Measurements from ENCODE around the gene GORAB. TPM values are rescaled to one million over a fixed set of nuclear protein-coding genes. Genes with fewer than 3 reads are reported as not detected.

The GORAB gene
- total RNA-seq, 1 donor from 2014 or later, result 4.9 TPM

DNA sequence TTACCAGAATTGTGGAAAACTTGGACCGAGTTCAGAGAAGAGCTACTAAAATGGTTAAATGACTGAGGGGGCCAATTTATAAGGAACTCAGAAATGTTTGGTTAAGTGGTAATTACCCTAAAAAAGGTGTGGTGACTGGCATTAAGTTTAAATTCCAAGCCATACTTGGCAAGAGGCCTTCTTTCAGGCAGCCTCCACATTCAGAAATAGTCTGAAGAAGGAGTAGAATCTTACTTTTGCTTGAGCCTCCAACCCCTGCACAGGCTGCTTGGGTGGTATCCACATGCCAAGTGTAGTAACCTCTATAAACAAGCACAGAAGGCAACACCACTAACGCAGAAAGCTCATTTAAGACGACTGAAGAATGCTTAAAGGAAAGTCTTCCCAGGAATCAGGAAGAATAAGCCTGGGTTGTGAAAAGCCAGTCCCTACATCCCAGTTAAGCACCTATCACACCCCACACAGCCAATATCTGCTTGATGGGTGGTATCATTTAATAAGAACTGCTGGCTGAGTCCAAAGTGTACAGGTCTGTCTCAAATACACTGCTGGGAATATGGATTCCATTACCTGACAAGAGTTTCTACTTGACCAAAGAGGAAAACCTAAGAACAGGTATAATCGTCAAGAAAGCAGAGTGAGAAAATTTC lies 13.7 kb upstream of the GORAB start:
- no peak for DNase-seq (ENCODE audit: low spot score in 2 of 2)
- TF ChIP-seq, protein P1, sequence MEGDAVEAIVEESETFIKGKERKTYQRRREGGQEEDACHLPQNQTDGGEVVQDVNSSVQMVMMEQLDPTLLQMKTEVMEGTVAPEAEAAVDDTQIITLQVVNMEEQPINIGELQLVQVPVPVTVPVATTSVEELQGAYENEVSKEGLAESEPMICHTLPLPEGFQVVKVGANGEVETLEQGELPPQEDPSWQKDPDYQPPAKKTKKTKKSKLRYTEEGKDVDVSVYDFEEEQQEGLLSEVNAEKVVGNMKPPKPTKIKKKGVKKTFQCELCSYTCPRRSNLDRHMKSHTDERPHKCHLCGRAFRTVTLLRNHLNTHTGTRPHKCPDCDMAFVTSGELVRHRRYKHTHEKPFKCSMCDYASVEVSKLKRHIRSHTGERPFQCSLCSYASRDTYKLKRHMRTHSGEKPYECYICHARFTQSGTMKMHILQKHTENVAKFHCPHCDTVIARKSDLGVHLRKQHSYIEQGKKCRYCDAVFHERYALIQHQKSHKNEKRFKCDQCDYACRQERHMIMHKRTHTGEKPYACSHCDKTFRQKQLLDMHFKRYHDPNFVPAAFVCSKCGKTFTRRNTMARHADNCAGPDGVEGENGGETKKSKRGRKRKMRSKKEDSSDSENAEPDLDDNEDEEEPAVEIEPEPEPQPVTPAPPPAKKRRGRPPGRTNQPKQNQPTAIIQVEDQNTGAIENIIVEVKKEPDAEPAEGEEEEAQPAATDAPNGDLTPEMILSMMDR (IDR thresholded peaks at IDR 0.05), result no peak
- Histone ChIP-seq H3K36me3 (no peaks in the 10 kb centered on the region), H3K27me3 (no peaks in the 10 kb centered on the region), H3K9me3 (no peaks in the 10 kb centered on the region), H3K4me1 (peaks cover 0 to 3% of the 10 kb centered on the region in 2 donors), H3K27ac (no peak overlapping the region), H3K4me3 (no peak overlapping the region)
- intact Hi-C loops (cut with DNase I), result no loop called here

DNA sequence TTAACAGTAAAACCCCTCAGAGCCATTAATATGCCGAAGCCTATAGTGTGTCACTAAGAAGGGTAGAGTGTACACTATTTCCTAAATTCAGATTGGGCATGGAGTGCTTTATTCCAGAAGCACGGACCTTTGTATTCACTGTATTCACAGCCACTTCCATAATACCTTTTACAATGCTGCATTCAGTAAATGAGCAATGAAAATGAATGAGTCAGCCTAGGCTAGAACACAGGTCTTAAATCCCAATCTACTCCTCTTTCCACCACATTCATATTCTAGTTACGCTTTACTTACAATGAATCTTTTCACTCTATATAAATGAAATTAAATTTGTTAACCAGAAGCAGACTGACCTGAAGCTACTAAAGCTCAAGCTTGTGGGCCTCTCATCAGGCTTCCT lies 13.0 kb upstream of the GORAB start:
- no peaks in the 10 kb centered on the region for H3K27me3 ChIP-seq
- intact Hi-C loops (cut with DNase I), result no loop called here
- no peak overlapping the region for H3K4me3 ChIP-seq
- H3K9me3 ChIP-seq, result no peaks in the 10 kb centered on the region
- no peak overlapping the region for H3K27ac ChIP-seq
- no peak for DNase-seq (ENCODE audit: low spot score in 2 of 2)
- TF ChIP-seq, protein P1 (IDR thresholded peaks at IDR 0.05), result no peak
- H3K36me3 ChIP-seq, result no peaks in the 10 kb centered on the region
- peaks cover 0 to 3% of the 10 kb centered on the region in 2 donors for H3K4me1 ChIP-seq

DNA sequence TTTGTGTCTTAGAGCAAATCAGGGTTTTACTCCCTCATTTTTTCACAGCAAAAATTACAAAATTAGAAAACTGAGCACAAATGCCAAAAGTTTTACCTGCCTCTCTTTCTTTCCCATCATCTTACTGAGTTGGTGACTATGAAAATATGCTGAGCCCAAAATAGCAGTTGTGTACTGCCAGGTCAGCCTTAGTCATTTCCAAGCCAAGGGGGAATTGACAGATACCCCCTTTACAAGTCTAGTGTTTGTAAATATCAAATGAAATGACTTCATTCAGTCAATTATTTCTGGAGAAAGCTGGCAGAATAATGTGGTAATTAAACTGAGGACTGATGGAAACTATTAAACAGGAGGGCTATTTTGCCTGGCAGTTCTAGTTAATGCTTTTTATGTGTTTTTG lies 11.4 kb upstream of the GORAB start:
- Histone ChIP-seq H3K9me3 (no peaks in the 10 kb centered on the region), H3K27ac (no peak overlapping the region), H3K4me1 (peaks cover 0 to 3% of the 10 kb centered on the region in 2 donors), H3K4me3 (no peak overlapping the region), H3K36me3 (no peaks in the 10 kb centered on the region), H3K27me3 (no peaks in the 10 kb centered on the region)
- DNase-seq (ENCODE audit: low spot score in 2 of 2), result no peak
- intact Hi-C loops (cut with DNase I), result no loop called here
- TF ChIP-seq, protein P1 (IDR thresholded peaks at IDR 0.05), result no peak

DNA sequence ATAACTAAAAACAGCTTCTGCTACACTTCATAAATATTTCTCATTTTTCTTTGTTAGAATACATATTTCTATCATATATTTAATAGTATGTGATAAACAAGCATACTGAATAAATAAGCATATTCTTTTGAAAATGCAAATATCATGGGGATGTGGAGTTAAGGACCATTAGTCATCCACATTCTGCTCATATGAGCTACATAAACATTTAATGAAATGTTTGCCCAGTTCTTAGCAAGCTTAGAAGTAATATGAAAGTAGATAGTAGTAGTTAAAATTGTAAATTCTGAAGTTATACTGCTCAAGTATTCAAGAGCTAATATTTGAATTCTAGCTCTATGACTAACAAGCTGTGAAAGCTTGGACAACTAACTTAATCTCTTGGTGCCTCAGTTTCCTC lies 10.1 kb upstream of the GORAB start:
- no peak for DNase-seq (ENCODE audit: low spot score in 2 of 2)
- intact Hi-C loops (cut with DNase I), result no loop called here

DNA sequence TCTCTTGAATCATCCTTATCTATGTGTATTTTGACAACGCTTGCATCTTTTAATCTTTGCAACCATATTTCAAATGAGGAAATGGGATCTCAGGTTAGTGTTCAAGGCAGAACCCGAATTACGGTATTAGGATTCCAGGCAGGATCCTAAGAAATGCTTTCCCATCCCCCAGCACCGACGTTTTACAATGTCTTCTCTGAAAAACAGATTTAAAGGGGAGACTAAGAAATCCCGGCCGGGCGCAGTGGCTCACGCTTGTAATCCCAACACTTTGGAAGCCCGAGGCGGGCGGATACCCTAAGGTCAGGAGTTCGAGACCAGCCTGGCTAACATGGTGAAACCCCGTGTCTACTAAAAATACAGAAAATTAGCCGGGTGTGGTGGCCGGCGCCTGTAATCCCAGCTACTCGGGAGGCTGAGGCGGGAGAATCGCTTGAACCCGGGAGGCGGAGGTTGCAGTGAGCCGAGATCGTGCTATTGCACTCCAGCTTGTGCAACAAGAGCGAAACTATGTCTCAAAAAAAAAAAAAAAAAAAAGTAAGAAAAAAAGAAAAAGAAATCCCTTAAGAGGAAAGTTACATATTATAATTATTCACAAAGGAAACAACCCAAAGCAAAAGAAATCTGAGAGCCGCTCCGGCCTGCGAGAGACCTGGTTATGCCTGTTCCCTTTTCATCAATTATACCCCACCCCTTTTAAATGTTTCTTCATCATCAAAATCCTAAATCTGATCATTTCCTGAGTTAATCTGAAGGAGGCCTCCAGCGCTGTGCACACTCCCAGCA lies 801 bp upstream of the GORAB start:
- Histone ChIP-seq H3K27me3 (no peaks in the 10 kb centered on the region), H3K36me3 (no peaks in the 10 kb centered on the region), H3K4me3 (peak overlapping the region; percentile 69 to 72), H3K9me3 (no peaks in the 10 kb centered on the region), H3K27ac (peak overlapping the region; percentile 90 to 94), H3K4me1 (peaks cover 5 to 7% of the 10 kb centered on the region in 2 donors)
- peak in 1 of 2 donors; percentile 66 for DNase-seq (ENCODE audit: low spot score in 2 of 2)
- intact Hi-C loops (cut with DNase I), result loop anchor here (5.0 to 10.0 kb wide), 3 partner anchors 119 to 234 kb away; no protein-coding TSS in a partner anchor
- TF ChIP-seq, protein P1 (IDR thresholded peaks at IDR 0.05), result no peak

More for the DNA sequence above, 10.1 kb upstream of the GORAB start:
- Histone ChIP-seq H3K4me1 (peaks cover 0 to 3% of the 10 kb centered on the region in 2 donors), H3K36me3 (no peaks in the 10 kb centered on the region), H3K4me3 (no peak overlapping the region), H3K9me3 (no peaks in the 10 kb centered on the region), H3K27me3 (no peaks in the 10 kb centered on the region), H3K27ac (no peak overlapping the region)
- TF ChIP-seq, protein P1 (IDR thresholded peaks at IDR 0.05), result no peak
